Muscle of back (tissue), 13 donors: ENCODE data around the gene MPC1L. TPM values are rescaled to one million over a fixed set of nuclear protein-coding genes. Genes with fewer than 3 reads are reported as not detected.
"Not testable (repeated sequence)": the region's sequence is repeated elsewhere in the genome, so short reads cannot be mapped to it uniquely, and the experiment has no call there.

Experiments used
- DNase-seq, 3 donors: peaks; one replicate each; pipeline versions ENCODE4 v3.0.0 to v3.0.0-alpha.2; 2013
- long read RNA-seq, 9 donors: transcript quantifications; one replicate each; lab custom pipeline, GENCODE V29; 2026
- polyA plus RNA-seq, 10 donors: library from polyadenylated mRNA; unstranded; fragments of 120-200 nt; gene quantifications; one replicate each; pipeline ENCODE4 v1.2.1, GENCODE V29; 2013; ENCODE audit not compliant: insufficient read length in 10 of 10

Gene MPC1L
- not detected for polyA plus RNA-seq
- long read RNA-seq, donor 1, result 0 reads
- long read RNA-seq, donor 2, result 0 reads
- long read RNA-seq, donor 3, result 0 reads
- long read RNA-seq, donor 4, result 0 reads
- long read RNA-seq, donor 5, result 0 reads
- long read RNA-seq, donor 6, result 0 reads
- long read RNA-seq, donor 7, result 0 reads
- long read RNA-seq, donor 8, result 0 reads
- long read RNA-seq, donor 9, result 0 reads

DNA sequence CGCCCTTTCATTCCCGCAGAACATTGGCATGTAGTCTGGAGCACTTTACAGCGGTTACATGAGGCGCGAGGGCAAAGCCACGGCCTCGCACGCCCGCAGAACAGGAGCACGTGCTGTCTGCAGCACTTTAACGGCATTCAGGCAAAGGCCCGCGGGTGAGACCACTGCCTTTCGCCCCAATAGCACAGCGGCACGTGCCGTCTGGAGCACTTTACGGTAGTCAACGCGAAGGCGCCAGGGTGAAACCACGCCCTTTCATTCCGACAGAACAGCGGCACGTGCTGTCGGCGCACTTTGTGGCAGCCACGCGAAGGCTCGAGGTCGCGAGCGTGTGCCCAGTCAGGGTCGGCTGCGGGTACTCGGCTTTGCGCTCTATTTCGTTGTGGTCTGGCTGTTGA, at the start of gene MPC1L:
Gene MPC1L, plus strand, starts transcription at position 290 of the 398 bp plus-strand sequence. CDS start 138 bp downstream, outside the sequence.
- DNase-seq, result no peak

DNA sequence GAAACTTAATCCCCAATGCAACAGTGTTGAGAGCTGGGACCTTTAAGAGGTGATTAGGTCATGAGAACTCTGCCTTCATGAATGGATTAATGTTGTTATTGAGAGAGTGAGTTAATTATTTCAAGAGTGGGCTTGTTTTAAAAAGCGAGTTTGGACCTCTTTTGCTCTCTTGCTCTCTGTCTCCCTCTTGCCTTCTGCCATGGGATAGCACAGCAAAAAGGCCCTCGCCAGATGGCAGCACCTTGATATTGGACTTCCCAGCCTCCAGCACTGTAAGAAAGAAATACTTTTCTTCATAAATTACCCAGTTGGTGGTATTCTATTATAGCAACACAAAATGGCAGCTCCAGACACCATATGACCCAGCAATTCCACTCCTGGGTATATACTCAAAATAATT, 49.5 kb upstream of the MPC1L start:
- no peak for DNase-seq

DNA sequence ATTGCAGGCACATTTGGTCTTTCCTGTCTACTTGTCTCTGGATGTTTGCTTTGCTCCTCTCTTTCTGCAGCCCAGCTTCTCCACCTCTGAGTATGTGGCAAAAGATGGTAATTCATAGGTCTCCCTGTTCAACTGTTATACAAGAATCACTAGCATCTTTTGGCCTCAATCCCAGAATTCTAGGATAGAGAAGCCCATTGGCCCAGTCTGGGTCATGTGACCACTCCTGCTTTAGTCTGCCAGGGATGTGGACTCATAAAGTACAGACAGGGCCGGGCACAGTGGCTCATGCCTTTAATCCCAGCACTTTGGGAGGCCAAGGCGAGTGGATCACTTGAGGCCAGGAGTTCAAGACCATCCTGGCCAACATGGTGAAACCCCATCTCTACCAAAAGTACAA, 47.8 kb upstream of the MPC1L start:
- not testable (repeated sequence) for DNase-seq

DNA sequence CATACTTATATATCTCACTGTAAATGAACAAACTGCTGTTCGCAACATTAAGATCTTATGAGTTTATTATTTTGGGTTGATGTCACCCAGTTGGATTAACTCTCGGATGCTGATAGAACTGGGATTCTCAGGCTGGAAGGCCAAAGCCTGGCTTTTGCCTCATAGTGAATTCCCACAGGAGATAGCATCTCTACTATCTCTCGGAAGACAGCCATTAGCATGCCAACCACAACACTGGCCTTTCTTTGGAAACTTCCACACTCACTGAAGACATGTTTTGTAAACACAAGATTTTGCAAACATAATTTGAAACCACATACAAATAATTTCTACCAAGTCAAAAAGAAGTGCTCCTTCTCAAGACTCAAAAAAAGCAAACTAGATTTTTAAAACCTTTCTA, 46.9 kb upstream of the MPC1L start:
- no peak for DNase-seq

DNA sequence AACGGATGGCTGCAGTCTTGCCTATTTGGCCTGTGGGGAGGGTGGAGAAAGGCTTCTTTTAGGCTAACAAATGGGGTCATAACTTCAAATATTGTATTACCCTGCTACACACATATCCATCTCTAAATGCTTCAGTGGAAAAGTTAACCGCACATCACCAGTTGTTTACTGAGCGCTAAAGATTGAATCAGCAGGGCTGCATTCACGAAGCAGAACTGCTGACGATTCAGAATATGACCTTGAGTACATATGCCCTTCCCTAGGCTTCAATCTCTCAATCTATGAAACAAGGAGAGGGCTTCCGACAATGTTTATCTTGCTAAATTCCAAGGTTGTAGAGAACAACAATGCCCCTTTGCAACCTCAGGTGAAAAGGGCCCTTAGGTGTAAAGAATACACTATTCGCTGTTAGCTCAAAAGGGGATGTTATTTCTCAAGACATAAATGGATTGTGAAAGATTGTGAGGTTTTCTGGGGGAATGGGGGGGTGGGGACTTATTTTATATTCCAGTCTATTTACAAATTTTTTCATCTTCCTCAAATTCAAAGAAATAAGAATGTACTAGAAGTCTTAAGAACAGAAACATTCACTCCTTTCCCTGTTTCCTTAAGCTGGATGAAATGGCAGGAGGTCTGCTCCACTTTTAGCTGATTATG, 45.1 kb upstream of the MPC1L start:
- DNase-seq, result no peak

DNA sequence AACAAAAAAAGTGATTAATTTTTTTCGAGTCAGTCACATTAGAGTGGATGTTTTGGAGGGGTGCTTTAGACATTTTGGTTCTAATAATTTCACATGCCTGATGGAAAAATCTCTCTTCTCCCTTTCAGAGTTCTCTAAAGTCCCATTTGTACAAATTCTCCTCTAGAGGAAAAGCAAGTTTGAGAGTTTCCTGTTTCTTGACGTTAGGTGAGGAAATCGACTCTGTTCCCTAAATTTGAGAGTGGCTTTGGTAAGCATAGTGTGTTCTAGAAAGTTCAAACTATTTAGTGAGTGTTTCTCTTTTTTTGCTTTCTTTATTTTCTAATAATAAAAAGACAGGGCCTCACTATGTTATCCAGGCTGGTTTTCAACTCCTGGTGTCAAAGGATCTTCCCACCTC, 44.1 kb upstream of the MPC1L start:
- no peak for DNase-seq

DNA sequence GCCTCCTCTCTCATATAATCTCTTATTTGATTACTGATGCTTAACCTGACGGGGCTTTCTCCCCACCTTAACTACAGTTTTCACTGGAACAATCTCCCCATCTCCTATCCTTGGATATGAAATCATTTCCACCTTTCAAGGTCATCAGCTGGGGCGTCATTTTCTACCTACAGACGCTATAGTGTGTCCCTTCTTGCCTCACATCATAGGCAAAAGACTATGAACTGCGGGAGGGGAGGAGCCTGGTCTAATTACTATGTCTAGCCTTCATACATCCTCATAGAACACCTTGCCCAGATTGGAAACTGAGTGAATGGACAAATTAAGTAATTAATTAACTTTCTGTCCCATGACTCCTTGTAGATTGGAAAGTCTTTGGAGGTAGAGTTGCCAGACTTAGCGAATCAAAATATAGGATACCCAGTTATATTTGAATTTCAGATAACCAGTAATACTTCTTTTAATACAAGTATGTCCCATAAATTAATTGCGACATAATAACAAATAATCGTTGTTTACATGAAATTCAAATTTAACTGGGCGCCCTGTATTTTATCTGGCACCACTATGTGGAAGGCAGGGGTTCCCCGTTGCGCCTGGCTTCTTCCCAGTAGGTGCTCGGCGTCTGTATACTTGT, 43.2 kb upstream of the MPC1L start:
- DNase-seq, result no peak

DNA sequence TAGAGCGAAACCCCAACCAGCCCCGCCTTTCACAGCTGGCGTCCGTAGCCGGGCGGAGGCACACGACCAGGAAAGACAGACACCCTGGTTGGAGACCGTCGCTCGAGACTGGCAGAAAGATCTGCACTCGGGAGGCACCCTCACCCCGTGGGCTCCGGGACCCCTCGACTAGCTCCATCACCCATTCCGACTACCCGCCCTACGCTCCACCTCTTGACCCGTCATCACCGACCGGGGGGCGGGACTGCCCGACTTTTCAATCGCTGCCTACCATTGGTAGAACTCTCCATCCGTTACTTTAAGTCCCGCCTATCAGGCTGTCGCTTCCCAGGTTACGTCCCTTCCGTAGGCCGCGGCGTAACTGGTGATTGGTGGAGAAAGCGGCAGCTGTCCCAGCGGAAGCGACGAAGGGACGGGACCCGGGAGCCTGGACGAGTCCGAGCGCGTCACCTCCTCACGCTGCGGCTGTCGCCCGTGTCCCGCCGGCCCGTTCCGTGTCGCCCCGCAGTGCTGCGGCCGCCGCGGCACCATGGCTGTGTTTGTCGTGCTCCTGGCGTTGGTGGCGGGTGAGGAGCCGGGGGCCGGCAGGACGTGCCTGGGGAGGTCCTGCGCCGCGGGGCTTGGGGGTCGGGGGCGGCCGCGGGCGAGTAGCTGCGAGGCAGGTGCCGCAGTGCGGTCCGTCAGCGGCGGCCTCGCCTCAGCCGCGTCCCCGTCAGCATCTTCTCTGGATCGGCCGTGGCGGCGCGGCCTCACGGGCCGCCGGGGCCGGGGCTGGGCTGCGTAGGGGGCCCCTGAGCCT, 42.5 kb upstream of the MPC1L start, which contains the start of gene ATP6AP2:
Gene ATP6AP2, plus strand, starts transcription at position 434 of the 799 bp plus-strand sequence. Its CDS starts 96 bp downstream, at position 530.
- peak; percentile 93 to 96 (median 93) for DNase-seq

DNA sequence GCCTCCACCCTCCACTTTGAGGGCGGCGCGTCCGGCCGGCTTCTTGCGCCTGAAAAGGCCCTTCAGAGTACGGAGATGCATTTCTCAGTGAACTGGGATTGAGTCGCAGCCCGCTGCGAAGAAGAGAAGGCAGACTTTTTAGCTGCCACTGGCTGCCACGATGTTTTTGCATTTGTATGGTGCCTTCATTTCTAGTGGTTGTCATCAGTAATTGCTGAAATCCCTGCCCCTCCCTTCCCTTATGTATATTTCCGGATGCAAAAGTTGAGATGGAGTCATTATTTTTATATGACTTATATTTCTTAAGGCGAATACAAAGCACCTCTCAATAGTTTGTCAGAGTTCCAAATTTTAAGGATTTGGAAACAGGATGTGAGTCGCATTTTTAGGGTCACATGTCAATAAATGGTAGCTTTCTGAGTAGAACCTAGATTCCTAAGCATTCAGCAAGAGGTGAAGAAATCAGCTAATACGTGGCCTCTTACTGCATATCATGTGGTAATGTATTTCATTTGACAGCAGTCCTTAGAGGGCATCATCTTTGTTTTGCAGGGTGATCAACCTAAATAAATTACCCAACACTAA, 41.8 kb upstream of the MPC1L start:
- DNase-seq, result no peak

DNA sequence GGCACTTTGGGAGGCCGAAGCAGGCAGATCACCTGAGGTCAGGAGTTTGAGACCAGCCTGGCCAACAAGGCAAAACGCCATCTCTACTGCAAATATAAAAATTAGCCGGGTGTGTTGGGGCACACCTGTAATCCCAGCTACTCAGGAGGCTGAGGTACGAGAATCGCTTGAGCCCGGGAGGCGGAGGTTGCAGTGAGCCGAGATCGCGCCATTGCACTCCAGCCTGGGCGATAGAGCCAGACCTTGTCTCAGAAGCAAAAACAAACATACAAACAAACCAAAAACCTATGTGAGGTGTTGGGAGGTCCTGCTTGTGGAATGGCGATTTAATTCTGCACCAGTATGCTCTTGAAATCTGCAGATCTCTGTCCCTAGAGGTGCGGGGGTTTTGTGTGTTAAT, 41.0 kb upstream of the MPC1L start:
- not testable (repeated sequence) for DNase-seq

DNA sequence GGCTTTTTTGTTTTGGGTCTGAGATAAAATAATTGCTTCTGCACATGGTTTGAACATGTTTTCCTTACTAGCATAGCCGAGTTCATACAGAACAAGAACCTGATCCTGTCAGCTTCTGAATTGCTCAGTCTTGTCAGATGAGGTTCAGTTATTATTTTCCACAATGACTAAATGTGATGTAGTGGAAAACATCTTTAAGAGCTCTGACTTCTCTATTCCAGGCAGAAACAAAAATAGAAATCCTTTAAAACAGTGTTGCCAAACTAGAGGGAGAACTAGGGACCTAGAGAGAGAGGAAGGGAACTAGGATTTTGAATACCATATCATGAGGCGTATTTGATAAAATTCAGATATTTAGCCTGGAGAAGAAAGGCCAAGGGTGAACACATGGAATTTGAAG, 40.4 kb upstream of the MPC1L start:
- no peak for DNase-seq

DNA sequence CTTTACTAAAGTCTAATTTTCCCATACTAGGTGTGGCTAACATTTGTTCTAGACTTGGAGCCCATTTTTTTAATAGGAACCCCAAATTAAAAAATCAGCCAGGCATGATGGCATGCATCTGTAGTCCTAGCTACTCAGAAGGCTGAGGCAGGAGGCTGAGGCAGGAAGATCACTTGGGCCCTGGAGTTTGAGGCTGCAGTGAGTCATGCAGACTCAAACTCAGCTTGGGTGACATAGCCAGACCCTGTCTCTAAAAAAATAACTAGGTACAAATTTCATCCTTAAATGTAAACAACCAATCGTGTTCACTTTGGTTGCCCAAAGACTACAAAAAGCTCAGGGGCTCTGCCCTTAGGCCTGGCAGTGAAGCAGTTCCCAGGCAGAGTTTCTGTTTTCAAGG, 35.6 kb upstream of the MPC1L start:
- DNase-seq, result not testable (repeated sequence)

DNA sequence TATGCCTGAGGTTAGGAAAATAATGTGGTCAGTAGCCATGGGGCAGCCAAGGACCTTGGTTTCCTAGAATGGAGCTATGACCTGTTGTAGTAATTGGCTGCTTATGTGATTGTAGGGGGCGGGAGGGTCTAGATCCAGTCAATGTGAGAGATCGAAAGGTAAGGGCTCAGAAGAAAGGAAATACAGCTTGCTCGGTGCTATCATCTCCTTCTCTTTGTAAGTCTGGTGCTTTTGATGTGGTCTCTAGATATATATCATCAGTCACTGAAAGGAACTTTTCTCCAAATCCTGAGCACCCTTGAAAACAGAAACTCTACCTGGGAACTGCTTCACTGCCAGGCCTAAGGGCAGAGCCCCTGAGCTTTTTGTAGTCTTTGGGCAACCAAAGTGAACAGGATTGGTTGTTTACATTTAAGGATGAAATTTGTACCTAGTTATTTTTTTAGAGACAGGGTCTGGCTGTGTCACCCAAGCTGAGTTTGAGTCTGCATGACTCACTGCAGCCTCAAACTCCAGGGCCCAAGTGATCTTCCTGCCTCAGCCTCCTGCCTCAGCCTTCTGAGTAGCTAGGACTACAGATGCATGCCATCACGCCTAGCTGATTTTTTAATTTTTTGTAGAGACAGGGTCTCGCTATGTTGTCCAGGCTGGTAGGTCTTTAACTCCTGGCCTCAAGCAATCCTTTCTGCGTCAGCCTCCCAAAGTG, 33.5 kb upstream of the MPC1L start:
- DNase-seq, result not testable (repeated sequence)

DNA sequence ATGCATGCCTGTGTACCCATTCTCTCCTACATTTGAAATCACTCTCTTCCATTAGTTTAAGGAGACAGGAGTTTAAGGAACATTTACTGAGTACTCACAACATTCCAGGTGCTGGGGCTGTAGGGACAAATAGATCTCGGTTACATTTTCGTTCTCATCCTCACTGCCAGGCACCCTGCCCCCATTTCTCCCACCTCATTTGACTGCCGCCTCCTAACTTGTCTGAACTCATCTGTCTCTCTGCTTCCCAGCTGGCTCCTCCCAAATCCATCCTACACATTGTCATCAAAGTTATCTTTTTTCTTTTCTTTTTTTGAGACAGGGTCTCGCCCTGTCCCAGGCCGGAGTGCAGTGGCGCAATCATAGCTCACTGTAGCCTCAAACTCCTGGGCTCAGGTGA, 19.8 kb upstream of the MPC1L start:
- DNase-seq, result no peak

DNA sequence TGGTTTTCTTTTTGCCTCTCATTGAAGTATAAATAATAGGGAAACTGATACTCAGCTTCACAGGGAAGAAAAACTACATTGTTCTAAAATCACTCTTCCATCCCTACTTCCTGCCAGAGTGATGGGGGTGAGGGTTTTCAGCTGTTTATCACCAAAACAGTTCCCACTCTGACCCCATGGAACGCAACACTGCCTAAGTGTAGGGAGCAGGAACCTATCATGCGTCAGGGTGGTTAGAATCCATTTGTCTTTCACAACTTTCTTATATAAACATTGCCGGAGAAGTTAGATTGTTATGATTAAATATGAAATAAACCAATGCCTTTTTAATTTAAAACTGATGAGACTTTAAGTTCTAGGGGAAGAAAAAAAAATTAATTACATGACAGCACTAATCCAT, 15.8 kb upstream of the MPC1L start:
- DNase-seq, result no peak

DNA sequence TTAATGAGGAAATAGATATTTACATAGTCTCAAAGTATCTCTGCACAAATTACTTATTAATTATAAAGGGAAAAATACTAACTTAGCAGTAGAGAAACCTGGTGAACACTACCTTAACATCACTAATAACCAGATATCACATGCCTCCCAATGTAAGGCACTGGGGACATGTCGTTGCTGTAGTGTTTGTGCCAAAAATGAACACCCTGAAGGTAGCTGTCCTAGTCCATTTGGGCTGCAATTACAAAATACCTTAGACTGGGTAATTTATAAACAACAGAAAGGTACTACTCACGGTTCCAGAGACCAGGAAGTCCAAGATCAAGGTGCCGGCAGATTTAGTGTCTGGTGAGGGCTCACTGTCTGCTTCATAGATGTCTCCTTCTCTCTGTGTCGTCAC, 10.7 kb upstream of the MPC1L start:
- DNase-seq, result no peak

DNA sequence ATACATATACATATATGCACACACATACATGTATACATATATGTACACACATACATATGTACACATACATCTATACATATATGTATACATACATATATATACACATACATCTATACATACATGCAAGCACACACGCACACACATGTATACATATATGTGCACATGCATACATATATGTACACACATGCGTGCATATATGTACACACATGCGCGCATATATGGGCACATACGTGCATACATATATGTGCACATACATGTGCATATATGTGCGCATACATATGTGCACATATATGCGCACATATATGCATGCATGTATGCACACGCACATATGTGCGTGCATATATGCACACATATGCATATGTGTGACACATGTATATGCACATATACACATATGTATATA, 7.3 kb upstream of the MPC1L start:
- no peak for DNase-seq

DNA sequence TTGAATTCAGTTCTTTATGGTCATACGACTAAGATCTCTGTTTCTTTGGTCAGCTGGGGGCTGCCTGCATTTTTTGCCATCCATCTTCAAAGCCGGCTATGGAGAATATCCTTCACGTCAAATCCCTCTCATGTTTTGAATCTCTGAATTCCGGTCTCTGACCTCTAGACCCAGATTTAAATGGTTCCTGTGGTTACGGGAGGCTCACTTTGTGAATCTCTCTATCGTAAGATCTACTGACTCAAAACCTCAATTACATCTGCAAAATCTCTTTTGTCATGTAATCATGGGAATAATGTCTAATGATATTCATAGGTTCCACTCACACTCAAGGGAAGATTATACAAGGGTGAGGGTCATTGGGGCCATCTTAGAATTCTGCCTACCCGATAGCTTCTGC, 5.7 kb upstream of the MPC1L start:
- no peak for DNase-seq

DNA sequence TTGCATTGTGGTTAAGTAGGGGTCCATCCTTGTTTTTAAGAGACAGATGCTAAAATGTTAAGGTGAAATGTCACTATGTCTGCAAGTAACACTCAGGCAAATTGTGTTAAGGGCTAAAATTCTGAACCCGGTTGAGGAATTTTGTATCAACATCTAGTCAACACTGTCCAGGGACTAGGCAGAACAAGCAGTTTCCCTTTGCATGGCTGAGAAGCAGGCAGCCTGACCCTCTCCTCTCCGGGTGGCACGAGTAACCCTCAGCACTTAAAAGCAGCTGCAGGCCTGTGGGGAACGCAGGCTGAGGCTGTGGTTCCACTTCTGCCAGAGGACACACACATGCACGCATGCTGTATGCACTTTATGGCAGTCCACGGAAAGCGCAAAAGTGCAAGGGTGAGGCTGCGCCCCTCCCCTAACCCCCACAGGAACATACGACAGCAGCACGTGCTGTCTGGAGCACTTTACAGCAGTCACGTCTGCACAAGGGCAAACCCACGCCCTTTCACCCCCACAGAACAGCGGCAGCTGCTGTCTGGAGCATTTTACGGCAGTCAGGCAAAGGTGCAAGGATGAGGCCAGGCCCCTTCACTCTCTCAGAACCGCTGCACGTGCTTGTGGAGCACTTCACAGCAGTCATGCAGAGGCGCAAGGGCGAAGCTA, 619 bp upstream of the MPC1L start:
- DNase-seq, result peak in 1 of 3 donors; percentile 20

DNA sequence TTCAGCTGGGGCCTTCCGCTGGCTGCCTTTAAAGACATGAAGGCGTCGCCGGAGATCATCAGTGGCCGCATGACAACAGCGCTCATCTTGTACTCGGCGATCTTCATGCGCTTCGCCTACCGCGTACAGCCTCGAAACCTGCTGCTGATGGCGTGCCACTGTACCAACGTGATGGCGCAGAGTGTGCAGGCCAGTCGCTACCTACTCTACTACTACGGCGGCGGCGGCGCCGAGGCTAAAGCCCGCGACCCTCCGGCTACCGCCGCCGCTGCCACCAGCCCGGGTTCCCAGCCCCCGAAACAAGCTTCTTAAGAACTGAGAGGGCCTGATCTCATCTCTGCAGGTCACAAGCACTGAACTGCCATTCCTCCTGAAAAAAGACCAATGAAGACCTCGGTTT, 437 bp downstream of the MPC1L start:
- DNase-seq, result no peak

DNA sequence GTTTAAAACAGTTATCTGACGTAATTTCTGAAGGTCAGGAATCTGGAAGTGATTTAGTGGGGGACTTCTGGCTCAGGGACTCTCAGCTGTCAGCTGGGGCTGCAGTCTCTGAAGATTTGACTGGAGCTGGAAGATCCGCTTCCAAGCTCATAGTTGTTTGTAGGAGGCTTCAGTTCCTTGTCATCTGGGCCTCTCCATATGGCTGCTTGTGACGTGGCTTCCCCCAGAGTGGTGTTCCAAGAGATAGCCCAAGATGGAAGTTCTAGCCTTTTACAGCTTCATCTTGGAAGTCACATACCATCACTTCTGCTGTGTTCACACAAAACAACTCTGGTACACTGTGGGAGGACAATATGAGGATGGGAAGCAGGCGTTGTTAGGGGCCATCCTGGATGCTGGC, 2.1 kb downstream of the MPC1L start:
- DNase-seq, result peak in 1 of 3 donors; percentile 7
